Measurements from ENCODE around the gene CNKSR3. TPM values are rescaled to one million over a fixed set of nuclear protein-coding genes. Genes with fewer than 3 reads are reported as not detected.

Gene CNKSR3
- total RNA-seq, 1 experiment from 2014 or later: 5.6 TPM

DNA sequence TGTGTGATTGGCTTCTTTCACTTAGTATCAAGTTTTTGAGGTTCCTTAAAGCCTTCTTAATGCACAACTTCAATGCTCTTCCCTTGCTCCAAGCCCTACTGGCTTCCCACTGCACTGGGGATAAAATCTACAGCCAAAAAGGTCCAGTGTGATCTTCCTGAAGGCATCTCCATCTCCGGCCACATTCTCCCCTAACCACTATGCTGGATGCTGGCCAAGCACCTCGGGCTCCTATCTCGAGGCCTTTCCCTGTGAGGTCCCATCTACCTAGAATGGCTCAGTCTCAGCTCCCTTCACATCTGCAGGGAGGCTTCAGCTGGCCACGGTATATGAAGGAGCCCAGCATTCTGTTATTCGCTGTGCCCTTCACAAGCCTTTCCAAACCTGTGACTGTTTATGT, 48.1 kb downstream of the CNKSR3 start:
- H3K9ac ChIP-seq (ENCODE audit: extremely low read depth, insufficient read length, low read length): no peak overlapping the region
- H3K23me2 ChIP-seq (ENCODE audit: insufficient read length, low read depth, low read length, poor library complexity, severe bottlenecking): no peaks in the 10 kb centered on the region
- H2BK5ac ChIP-seq (ENCODE audit: insufficient read length, low read length): no peak overlapping the region
- no peaks in the 10 kb centered on the region for H3K27me3 ChIP-seq (ENCODE audit: insufficient read depth, low read length)
- no peak overlapping the region for H3K56ac ChIP-seq (ENCODE audit: insufficient read length, low read depth, low read length)
- no peaks in the 10 kb centered on the region for H3K9me3 ChIP-seq (ENCODE audit: control insufficient read depth, low read depth, low read length)
- H4K8ac ChIP-seq (replicated peaks; ENCODE audit: insufficient read length, low read depth, low read length): no peak overlapping the region
- H3T11ph ChIP-seq (ENCODE audit: low read length): no peak overlapping the region
- H2BK15ac ChIP-seq (ENCODE audit: low read depth, low read length): no peak overlapping the region
- no peak overlapping the region for H4K5ac ChIP-seq (ENCODE audit: insufficient read length, low read depth, low read length)
- no peaks in the 10 kb centered on the region for H3K79me1 ChIP-seq (ENCODE audit: insufficient read depth, low read depth, low read length, poor library complexity, severe bottlenecking)
- H3K4me1 Mint-ChIP-seq: peaks cover 36 to 52% of the 10 kb centered on the region in 2 experiments
- H3K18ac ChIP-seq (ENCODE audit: insufficient read length, low read depth, low read length): no peak overlapping the region
- no peak for DNase-seq
- H3K27ac Mint-ChIP-seq: peak overlapping the region in 1 of 3 experiments; percentile 68; a peak in 1 of 7 replicates
- H4K91ac ChIP-seq (ENCODE audit: insufficient read length, low read depth, low read length): no peak overlapping the region
- H2AFZ ChIP-seq (ENCODE audit: low read length): no peak overlapping the region
- no peaks in the 10 kb centered on the region for H4K20me1 ChIP-seq (ENCODE audit: control insufficient read depth, insufficient read depth, insufficient read length)
- no peak overlapping the region for H2AK5ac ChIP-seq (ENCODE audit: insufficient read length, low read length)
- no peak overlapping the region for H3K23ac ChIP-seq (ENCODE audit: insufficient read length, low read depth, low read length)
- TF ChIP-seq, protein P1, sequence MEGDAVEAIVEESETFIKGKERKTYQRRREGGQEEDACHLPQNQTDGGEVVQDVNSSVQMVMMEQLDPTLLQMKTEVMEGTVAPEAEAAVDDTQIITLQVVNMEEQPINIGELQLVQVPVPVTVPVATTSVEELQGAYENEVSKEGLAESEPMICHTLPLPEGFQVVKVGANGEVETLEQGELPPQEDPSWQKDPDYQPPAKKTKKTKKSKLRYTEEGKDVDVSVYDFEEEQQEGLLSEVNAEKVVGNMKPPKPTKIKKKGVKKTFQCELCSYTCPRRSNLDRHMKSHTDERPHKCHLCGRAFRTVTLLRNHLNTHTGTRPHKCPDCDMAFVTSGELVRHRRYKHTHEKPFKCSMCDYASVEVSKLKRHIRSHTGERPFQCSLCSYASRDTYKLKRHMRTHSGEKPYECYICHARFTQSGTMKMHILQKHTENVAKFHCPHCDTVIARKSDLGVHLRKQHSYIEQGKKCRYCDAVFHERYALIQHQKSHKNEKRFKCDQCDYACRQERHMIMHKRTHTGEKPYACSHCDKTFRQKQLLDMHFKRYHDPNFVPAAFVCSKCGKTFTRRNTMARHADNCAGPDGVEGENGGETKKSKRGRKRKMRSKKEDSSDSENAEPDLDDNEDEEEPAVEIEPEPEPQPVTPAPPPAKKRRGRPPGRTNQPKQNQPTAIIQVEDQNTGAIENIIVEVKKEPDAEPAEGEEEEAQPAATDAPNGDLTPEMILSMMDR (conservative IDR thresholded peaks at IDR 0.05): no peak
- 0 out of 2 replicates have a peak, but pooled peaks cover 3% of the 10 kb centered on the region for H3K4me1 ChIP-seq (ENCODE audit: insufficient read depth, low read length)
- no peak overlapping the region for H3K4me3 Mint-ChIP-seq
- H2BK120ac ChIP-seq (ENCODE audit: low read depth, low read length, poor library complexity, severe bottlenecking): no peak overlapping the region
- WGBS (ENCODE audit: extremely low coverage, insufficient read length, low lambda C conversion rate): no CpG with 5 or more reads among the region's 5 CpGs
- no peak overlapping the region for H3K14ac ChIP-seq (ENCODE audit: insufficient read depth, low read length)
- H3K27ac ChIP-seq (ENCODE audit: insufficient read length, low read depth, low read length): no peak overlapping the region
- no peak overlapping the region for H3K4ac ChIP-seq (ENCODE audit: low read depth, low read length)
- H3K36me3 Mint-ChIP-seq (ENCODE audit: insufficient read depth in 1 of 3, low read depth in 3 of 3): no peaks in the 10 kb centered on the region
- H2BK12ac ChIP-seq (ENCODE audit: insufficient read length, low read depth, low read length): no peak overlapping the region
- H3K79me2 ChIP-seq (ENCODE audit: insufficient read depth, low read length): no peaks in the 10 kb centered on the region
- H3K27me3 Mint-ChIP-seq (ENCODE audit: low read depth): no peaks in the 10 kb centered on the region
- no peaks in the 10 kb centered on the region for H3K9me3 Mint-ChIP-seq
- H2BK20ac ChIP-seq (ENCODE audit: low read depth, low read length, poor library complexity, severe bottlenecking): no peak overlapping the region
- H3K4me2 ChIP-seq (ENCODE audit: insufficient read depth, insufficient read length, low read length): no peak overlapping the region

All from H9 (cell line).